PFSK-1 (cell line): Measurements from ENCODE around the gene PEX10.

Experiments used
- FOXP2 ChIP-seq: optimal IDR thresholded peaks from 2 replicates; pipeline ENCODE3; 2011; ENCODE audit warnings: borderline replicate concordance, control low read depth, inconsistent platforms; ENCODE audit not compliant: insufficient read depth; ENCODE audit errors: extremely low read length, extremely low read depth
- POLR2AphosphoS5 ChIP-seq: IDR thresholded peaks from 2 replicates; pipeline ENCODE4 v1.6.1; 2012; ENCODE audit warnings: low read depth, mild to moderate bottlenecking, control low read depth, low read length, moderate library complexity
- REST ChIP-seq, 2 experiments: IDR thresholded peaks; 2 replicates each; pipeline versions ENCODE4 v1.6.1 to v1.8.0; 2011 to 2012; ENCODE audit warnings: low read depth in 2 of 2, low read length in 2 of 2, control low read depth in 1 of 2, inconsistent platforms in 1 of 2, mild to moderate bottlenecking in 1 of 2, moderate library complexity in 1 of 2; ENCODE audit not compliant: insufficient read depth in 1 of 2
- SIN3A ChIP-seq: IDR thresholded peaks from 2 replicates; pipeline ENCODE4 v1.6.1; 2012; ENCODE audit warnings: mild to moderate bottlenecking, low read length, moderate library complexity, borderline replicate concordance; ENCODE audit not compliant: insufficient read depth
- TAF1 ChIP-seq: IDR thresholded peaks from 2 replicates; pipeline ENCODE4 v1.6.1; 2012; ENCODE audit warnings: low read length, control low read depth, borderline replicate concordance; ENCODE audit not compliant: insufficient read depth

PEX10 gene

GRCh38 chr1:2446394-2446793 lies 34.0 kb upstream of the PEX10 start:
- TF ChIP-seq SIN3A = no peak
- no peak for TF ChIP-seq FOXP2
- no peak for TF ChIP-seq TAF1
- no peak for TF ChIP-seq POLR2AphosphoS5
- no peak for TF ChIP-seq REST (IDR thresholded peaks at IDR 0.05; ENCODE audit: insufficient read depth in 1 of 2, low read depth in 2 of 2, low read length in 2 of 2)

GRCh38 chr1:2445823-2446215 lies 33.5 kb upstream of the PEX10 start:
- TF ChIP-seq FOXP2 = no peak
- TF ChIP-seq SIN3A = no peak
- no peak for TF ChIP-seq REST (IDR thresholded peaks at IDR 0.05; ENCODE audit: insufficient read depth in 1 of 2, low read depth in 2 of 2, low read length in 2 of 2)
- no peak for TF ChIP-seq TAF1
- TF ChIP-seq POLR2AphosphoS5 = no peak

- no peak for TF ChIP-seq REST (IDR thresholded peaks at IDR 0.05; ENCODE audit: insufficient read depth in 1 of 2, low read depth in 2 of 2, low read length in 2 of 2)
- TF ChIP-seq SIN3A = no peak
- no peak for TF ChIP-seq POLR2AphosphoS5
- TF ChIP-seq FOXP2 = no peak
- TF ChIP-seq TAF1 = no peak
Observed at GRCh38 chr1:2445162-2445822, 32.9 kb upstream of the PEX10 start.

- TF ChIP-seq REST (IDR thresholded peaks at IDR 0.05; ENCODE audit: insufficient read depth in 1 of 2, low read depth in 2 of 2, low read length in 2 of 2) (no peak), FOXP2 (no peak), SIN3A (no peak), TAF1 (no peak), POLR2AphosphoS5 (no peak)
Observed at GRCh38 chr1:2444138-2444591, 31.8 kb upstream of the PEX10 start.
